ENCODE results near the gene PTPRT. TPM values are rescaled to one million over a fixed set of nuclear protein-coding genes. Genes with fewer than 3 reads are reported as not detected.

Gene PTPRT
- total and polyA plus RNA-seq, 7 donors: under 0.01 to 0.09 (median 0.03) TPM; not detected in 1

DNA sequence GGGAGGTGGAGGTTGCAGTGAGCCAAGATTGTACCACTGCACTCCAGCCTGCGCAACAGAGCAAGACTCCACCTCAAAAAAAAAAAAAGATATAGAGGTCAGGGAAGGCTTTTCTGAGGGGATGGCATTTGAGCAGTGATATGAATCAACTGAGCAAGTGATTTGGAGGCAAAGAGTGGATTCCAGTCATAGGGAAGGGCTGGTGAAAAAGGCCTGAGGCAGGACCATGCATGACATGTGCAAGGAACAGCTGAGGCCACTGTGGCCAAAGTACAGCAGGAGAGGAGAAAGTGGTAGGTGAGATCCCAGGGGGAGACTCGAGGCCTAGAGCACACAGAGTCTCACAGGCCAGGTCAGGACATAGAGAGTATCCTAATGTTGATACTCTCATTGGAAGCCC lies 20.1 kb upstream of the PTPRT start:
- DNase-seq: no peak
- no peak for ATAC-seq
- peaks cover 0 to under 1% (median 0%) of the 10 kb centered on the region in 3 donors for H3K27me3 ChIP-seq (ENCODE audit: insufficient read depth in 3 of 3, low read length in 2 of 3)
- 68 to 71% (median 69%) methylated on average over 2 of the region's 2 CpGs for WGBS, 3 donors
- H3K4me3 ChIP-seq: no peak overlapping the region
- no peaks in the 10 kb centered on the region for H3K9me3 ChIP-seq
- H3K27ac ChIP-seq: no peak overlapping the region
- H3K36me3 ChIP-seq (ENCODE audit: insufficient read depth in 1 of 2, low read depth in 1 of 2): no peaks in the 10 kb centered on the region
- intact Hi-C loops (cut with DNase I): loop anchor here in 1 of 2 donors (10.0 kb wide), 1 partner anchor 555 kb away; no protein-coding TSS in a partner anchor
- H3K4me1 ChIP-seq: no peaks in the 10 kb centered on the region
- TF ChIP-seq, protein P1, sequence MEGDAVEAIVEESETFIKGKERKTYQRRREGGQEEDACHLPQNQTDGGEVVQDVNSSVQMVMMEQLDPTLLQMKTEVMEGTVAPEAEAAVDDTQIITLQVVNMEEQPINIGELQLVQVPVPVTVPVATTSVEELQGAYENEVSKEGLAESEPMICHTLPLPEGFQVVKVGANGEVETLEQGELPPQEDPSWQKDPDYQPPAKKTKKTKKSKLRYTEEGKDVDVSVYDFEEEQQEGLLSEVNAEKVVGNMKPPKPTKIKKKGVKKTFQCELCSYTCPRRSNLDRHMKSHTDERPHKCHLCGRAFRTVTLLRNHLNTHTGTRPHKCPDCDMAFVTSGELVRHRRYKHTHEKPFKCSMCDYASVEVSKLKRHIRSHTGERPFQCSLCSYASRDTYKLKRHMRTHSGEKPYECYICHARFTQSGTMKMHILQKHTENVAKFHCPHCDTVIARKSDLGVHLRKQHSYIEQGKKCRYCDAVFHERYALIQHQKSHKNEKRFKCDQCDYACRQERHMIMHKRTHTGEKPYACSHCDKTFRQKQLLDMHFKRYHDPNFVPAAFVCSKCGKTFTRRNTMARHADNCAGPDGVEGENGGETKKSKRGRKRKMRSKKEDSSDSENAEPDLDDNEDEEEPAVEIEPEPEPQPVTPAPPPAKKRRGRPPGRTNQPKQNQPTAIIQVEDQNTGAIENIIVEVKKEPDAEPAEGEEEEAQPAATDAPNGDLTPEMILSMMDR (IDR thresholded peaks at IDR 0.05): no peak

DNA sequence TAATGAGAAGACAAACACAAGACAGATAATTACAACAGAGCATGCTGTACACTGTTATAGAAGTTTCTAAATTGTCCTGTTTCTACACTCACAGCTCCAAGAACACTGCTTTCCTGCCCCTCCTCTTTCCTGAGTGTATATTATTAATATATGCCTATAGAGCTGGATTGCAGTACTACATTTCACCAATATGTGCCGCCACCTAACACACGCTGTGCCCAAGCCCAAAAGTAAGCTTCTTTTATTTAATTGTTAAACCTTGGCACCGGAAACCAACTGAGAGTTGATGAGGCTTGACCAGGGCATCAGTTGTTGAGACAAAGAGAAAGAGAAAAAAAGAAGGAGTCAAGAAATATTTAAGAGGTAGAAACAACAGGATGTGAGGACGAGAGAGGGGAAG lies 16.0 kb upstream of the PTPRT start:
- Histone ChIP-seq H3K36me3 (ENCODE audit: insufficient read depth in 1 of 2, low read depth in 1 of 2) (no peaks in the 10 kb centered on the region), H3K4me3 (no peak overlapping the region), H3K9me3 (no peaks in the 10 kb centered on the region), H3K4me1 (no peaks in the 10 kb centered on the region), H3K27ac (no peak overlapping the region), H3K27me3 (ENCODE audit: insufficient read depth in 3 of 3, low read length in 2 of 3) (no peaks in the 10 kb centered on the region)
- DNase-seq: no peak
- no peak for ATAC-seq
- WGBS, 3 donors: 81 to 86% (median 83%) methylated on average over 4 of the region's 4 CpGs
- TF ChIP-seq, protein P1 (IDR thresholded peaks at IDR 0.05): no peak
- intact Hi-C loops (cut with DNase I): no loop called here

DNA sequence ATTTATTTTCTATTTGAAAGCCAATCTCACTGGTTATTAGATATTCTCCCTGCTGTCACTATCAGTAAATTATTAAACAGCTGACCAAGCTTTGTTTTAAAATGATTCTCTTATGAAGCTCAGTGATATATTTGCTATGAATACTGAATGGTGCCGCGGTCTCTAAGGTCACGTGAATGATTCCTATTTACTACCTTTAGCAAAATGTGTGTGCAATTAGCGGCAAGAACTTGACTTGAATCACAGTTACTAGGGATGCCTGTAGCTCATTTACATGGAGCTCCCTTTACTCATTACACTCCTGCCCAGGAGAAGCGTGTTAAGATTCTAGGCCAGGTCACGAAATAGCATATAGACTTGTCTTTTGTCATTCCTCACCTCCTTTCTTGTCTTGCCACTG lies 12.4 kb upstream of the PTPRT start:
- H3K36me3 ChIP-seq (ENCODE audit: insufficient read depth in 1 of 2, low read depth in 1 of 2): no peaks in the 10 kb centered on the region
- no peaks in the 10 kb centered on the region for H3K9me3 ChIP-seq
- TF ChIP-seq, protein P1 (IDR thresholded peaks at IDR 0.05): no peak
- 68 to 76% (median 76%) methylated on average over 6 of the region's 6 CpGs for WGBS, 3 donors
- intact Hi-C loops (cut with DNase I): no loop called here
- H3K27ac ChIP-seq: no peak overlapping the region
- H3K4me1 ChIP-seq: no peaks in the 10 kb centered on the region
- DNase-seq: no peak
- H3K27me3 ChIP-seq (ENCODE audit: insufficient read depth in 3 of 3, low read length in 2 of 3): no peaks in the 10 kb centered on the region
- no peak overlapping the region for H3K4me3 ChIP-seq
- ATAC-seq: no peak

DNA sequence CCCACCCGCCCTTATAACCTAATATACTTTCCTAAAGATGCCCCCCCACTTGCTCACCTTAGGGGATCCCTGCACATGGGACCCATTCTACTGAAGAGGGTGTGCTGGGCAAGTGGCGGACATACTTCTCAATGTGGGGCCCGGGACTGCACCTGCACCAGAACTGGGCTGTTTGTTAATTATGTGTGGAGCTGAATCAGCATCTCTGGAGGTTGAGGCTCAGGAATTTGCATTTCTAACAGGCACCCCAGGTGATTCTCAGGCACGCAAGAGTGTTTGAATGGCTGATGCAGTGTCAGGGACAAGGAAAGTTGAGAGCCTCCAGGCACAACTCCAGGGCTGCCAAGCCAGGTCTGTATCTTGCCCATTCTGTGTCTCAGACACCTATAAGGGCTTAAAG lies 8.9 kb upstream of the PTPRT start:
- intact Hi-C loops (cut with DNase I): no loop called here
- no peak overlapping the region for H3K4me3 ChIP-seq
- H3K4me1 ChIP-seq: no peaks in the 10 kb centered on the region
- DNase-seq (no peak), ATAC-seq (no peak)
- H3K36me3 ChIP-seq (ENCODE audit: insufficient read depth in 1 of 2, low read depth in 1 of 2): no peaks in the 10 kb centered on the region
- no peaks in the 10 kb centered on the region for H3K27me3 ChIP-seq (ENCODE audit: insufficient read depth in 3 of 3, low read length in 2 of 3)
- H3K27ac ChIP-seq: no peak overlapping the region
- WGBS, 3 donors: 54 to 70% (median 65%) methylated on average over 4 of the region's 4 CpGs
- no peaks in the 10 kb centered on the region for H3K9me3 ChIP-seq
- TF ChIP-seq, protein P1 (IDR thresholded peaks at IDR 0.05): no peak

DNA sequence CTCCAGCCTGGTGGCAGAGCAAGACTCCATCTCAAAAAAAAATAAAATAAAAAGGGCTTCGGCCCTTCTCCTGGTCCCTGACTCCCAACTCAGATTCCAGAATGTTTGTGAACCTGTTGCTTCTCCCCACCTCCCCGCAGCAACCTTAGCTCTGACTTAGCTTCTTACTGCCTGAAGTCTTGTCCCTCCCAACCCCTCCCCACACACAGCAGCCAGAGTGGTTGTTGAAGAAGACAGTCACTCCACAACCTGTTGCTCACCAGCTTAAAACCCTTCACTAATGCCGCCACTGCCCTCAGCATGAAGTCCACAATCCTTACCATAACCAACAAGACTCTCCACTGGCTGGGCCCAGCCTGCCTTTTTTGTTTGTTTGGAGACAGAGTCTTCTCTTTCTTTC lies 6.5 kb upstream of the PTPRT start:
- no peak for ATAC-seq
- Histone ChIP-seq H3K36me3 (ENCODE audit: insufficient read depth in 1 of 2, low read depth in 1 of 2) (no peaks in the 10 kb centered on the region), H3K9me3 (no peaks in the 10 kb centered on the region), H3K4me3 (no peak overlapping the region), H3K27me3 (ENCODE audit: insufficient read depth in 3 of 3, low read length in 2 of 3) (peaks cover 0 to 7% (median 3%) of the 10 kb centered on the region in 3 donors), H3K27ac (no peak overlapping the region), H3K4me1 (no peaks in the 10 kb centered on the region)
- WGBS, 3 donors: 89 to 95% (median 91%) methylated on average over 3 of the region's 3 CpGs
- intact Hi-C loops (cut with DNase I): no loop called here
- TF ChIP-seq, protein P1 (IDR thresholded peaks at IDR 0.05): no peak
- DNase-seq: no peak
